ENCODE results near the gene KRTAP29-1.
A peak's percentile ranks its signal among the peaks of the same experiment; 100 is the strongest.

Gene KRTAP29-1

GRCh38 chr17:41328207-41328606 is 25.6 kb upstream of the KRTAP29-1 start:
- no peak for DNase-seq (ENCODE audit: low read depth, low spot score)

- no peak for DNase-seq (ENCODE audit: low read depth, low spot score)
Observed at GRCh38 chr17:41327411-41328120, 24.9 kb upstream of the KRTAP29-1 start.

GRCh38 chr17:41326173-41327145 is 23.8 kb upstream of the KRTAP29-1 start:
- no peak for DNase-seq (ENCODE audit: low read depth, low spot score)

GRCh38 chr17:41325611-41326010 is 23.0 kb upstream of the KRTAP29-1 start:
- no peak for DNase-seq (ENCODE audit: low read depth, low spot score)

GRCh38 chr17:41325126-41325525 is 22.5 kb upstream of the KRTAP29-1 start:
- no peak for DNase-seq (ENCODE audit: low read depth, low spot score)

GRCh38 chr17:41324180-41325075 is 21.8 kb upstream of the KRTAP29-1 start:
- DNase-seq (ENCODE audit: low read depth, low spot score) = no peak

- no peak for DNase-seq (ENCODE audit: low read depth, low spot score)
Observed at GRCh38 chr17:41322903-41323895, 20.5 kb upstream of the KRTAP29-1 start.

GRCh38 chr17:41322094-41322902 is 19.6 kb upstream of the KRTAP29-1 start:
- no peak for DNase-seq (ENCODE audit: low read depth, low spot score)

- no peak for DNase-seq (ENCODE audit: low read depth, low spot score)
Observed at GRCh38 chr17:41318231-41318630, 15.6 kb upstream of the KRTAP29-1 start.

GRCh38 chr17:41315814-41316445 is 13.3 kb upstream of the KRTAP29-1 start:
- DNase-seq (ENCODE audit: low read depth, low spot score) = no peak

GRCh38 chr17:41315204-41315794 is 12.6 kb upstream of the KRTAP29-1 start, which contains the start of gene KRTAP17-1:
Gene KRTAP17-1 (minus strand): TSS chr17:41315710. CDS start chr17:41315650, 60 bp downstream.
- DNase-seq (ENCODE audit: low read depth, low spot score) = no peak

- no peak for DNase-seq (ENCODE audit: low read depth, low spot score)
Observed at GRCh38 chr17:41311111-41311510, 8.5 kb upstream of the KRTAP29-1 start.

- DNase-seq (ENCODE audit: low read depth, low spot score) = peak; percentile 11
Observed at GRCh38 chr17:41308918-41309359, 6.3 kb upstream of the KRTAP29-1 start, which contains the start of gene KRTAP16-1. Gene KRTAP16-1 (minus strand): TSS chr17:41309309. CDS start chr17:41309253, 56 bp downstream.

GRCh38 chr17:41308251-41308917 is 5.7 kb upstream of the KRTAP29-1 start:
- DNase-seq (ENCODE audit: low read depth, low spot score) = peak; percentile 54

- DNase-seq (ENCODE audit: low read depth, low spot score) = no peak
Observed at GRCh38 chr17:41307647-41308046, 5.0 kb upstream of the KRTAP29-1 start.

GRCh38 chr17:41304091-41304490 is 1.4 kb upstream of the KRTAP29-1 start:
- DNase-seq (ENCODE audit: low read depth, low spot score) = no peak

- DNase-seq (ENCODE audit: low read depth, low spot score) = no peak
Observed at GRCh38 chr17:41302981-41303380, 330 bp upstream of the KRTAP29-1 start.
